Neural progenitor cell (in vitro differentiated cells): Measurements from ENCODE around the gene EDDM3A. TPM values are rescaled to one million over a fixed set of nuclear protein-coding genes. Genes with fewer than 3 reads are reported as not detected.

Source experiments
- DNase-seq: peaks from one replicate; pipeline ENCODE4 v3.0.0-alpha.2; 2016; ENCODE audit warnings: low spot score
- H2AFZ ChIP-seq: fragments of 200-600 bp; sonication (generic); replicated peaks from 2 replicates; pipeline ENCODE4 v1.6.1; 2016; ENCODE audit warnings: antibody characterized with exemption
- H3F3A ChIP-seq: fragments of 200-600 bp; sonication (generic); 2 replicates; pipeline ENCODE4 v1.6.1; 2016; ENCODE audit warnings: antibody characterized with exemption, low read depth
- H3K27ac ChIP-seq: fragments of 200-600 bp; sonication (generic); 2 replicates; pipeline ENCODE4 v1.5.1; 2016; ENCODE audit warnings: mild to moderate bottlenecking
- H3K27me3 ChIP-seq: fragments of 200-600 bp; sonication (generic); 2 replicates; pipeline ENCODE4 v1.6.1; 2016; ENCODE audit warnings: mild to moderate bottlenecking, moderate library complexity
- H3K36me3 ChIP-seq: fragments of 200-600 bp; sonication (generic); 2 replicates; pipeline ENCODE4 v1.5.1; 2016
- H3K4me1 ChIP-seq: fragments of 200-600 bp; sonication (generic); 2 replicates; pipeline ENCODE4 v1.6.1; 2016; ENCODE audit warnings: mixed run types
- H3K4me2 ChIP-seq: fragments of 200-600 bp; sonication (generic); 2 replicates; pipeline ENCODE4 v1.6.1; 2016
- H3K4me3 ChIP-seq: fragments of 200-600 bp; sonication (generic); 2 replicates; pipeline ENCODE4 v1.5.1; 2016
- H3K79me2 ChIP-seq: fragments of 200-600 bp; sonication (generic); 2 replicates; pipeline ENCODE4 v1.6.1; 2016; ENCODE audit warnings: low read depth
- H3K9ac ChIP-seq: fragments of 200-600 bp; sonication (generic); 2 replicates; pipeline ENCODE4 v1.6.1; 2016
- H3K9me3 ChIP-seq: fragments of 200-600 bp; sonication (generic); 2 replicates; pipeline ENCODE4 v1.5.1; 2016; ENCODE audit warnings: low read depth
- H4K20me1 ChIP-seq: fragments of 200-600 bp; sonication (generic); 2 replicates; pipeline ENCODE4 v1.6.1; 2016; ENCODE audit warnings: low read depth
- H3K27ac Mint-ChIP-seq: 3 replicates; pipeline ENCODE4 v1.8.0; 2021; ENCODE audit warnings: mixed read lengths
- H3K27me3 Mint-ChIP-seq: 2 replicates; pipeline ENCODE4 v1.8.0; 2022; ENCODE audit warnings: low read depth, mild to moderate bottlenecking, inconsistent platforms, moderate library complexity, mixed read lengths; ENCODE audit not compliant: insufficient read depth
- H3K36me3 Mint-ChIP-seq: 3 replicates; pipeline ENCODE4 v1.8.0; 2021; ENCODE audit warnings: mixed read lengths
- H3K4me1 Mint-ChIP-seq: 3 replicates; pipeline ENCODE4 v1.8.0; 2021; ENCODE audit warnings: mixed read lengths
- H3K4me3 Mint-ChIP-seq: 3 replicates; pipeline ENCODE4 v1.8.0; 2021; ENCODE audit warnings: mild to moderate bottlenecking, moderate library complexity, mixed read lengths
- H3K9me3 Mint-ChIP-seq: 3 replicates; pipeline ENCODE4 v1.8.0; 2020; ENCODE audit warnings: mixed read lengths
- CTCF ChIP-seq: fragments of 200-600 bp; sonication (generic); IDR thresholded peaks from 2 replicates; pipeline ENCODE4 v1.5.1; 2017; ENCODE audit warnings: antibody characterized with exemption, mild to moderate bottlenecking
- EZH2 ChIP-seq: fragments of 200-600 bp; sonication (generic); IDR thresholded peaks from 2 replicates; pipeline ENCODE4 v1.6.1; 2017; ENCODE audit warnings: antibody characterized with exemption, mild to moderate bottlenecking, moderate library complexity
- EZH2phosphoT487 ChIP-seq: fragments of 200-600 bp; sonication (generic); IDR thresholded peaks from 2 replicates; pipeline ENCODE4 v1.6.1; 2017; ENCODE audit warnings: antibody characterized with exemption
- total RNA-seq: library from RNA; depleted of rRNA; stranded (reverse); fragments of >200 nt; gene quantifications from 2 replicates; pipeline ENCODE4 v1.2.3, GENCODE V29; 2015; ENCODE audit warnings: low replicate concordance

The EDDM3A gene
- total RNA-seq, 1 donor from 2014 or later: not detected

- Histone ChIP-seq H3K27ac (no peak overlapping the region), H3K4me1 (no peaks in the 10 kb centered on the region), H3K36me3 (no peaks in the 10 kb centered on the region), H3K4me3 (no peak overlapping the region), H3F3A (no peaks in the 10 kb centered on the region), H2AFZ (no peak overlapping the region), H3K9me3 (no peaks in the 10 kb centered on the region), H3K27me3 (no peaks in the 10 kb centered on the region), H3K79me2 (no peaks in the 10 kb centered on the region), H3K4me2 (no peak overlapping the region), H4K20me1 (no peaks in the 10 kb centered on the region), H3K9ac (no peak overlapping the region)
- Mint-ChIP-seq H3K4me1 (no peaks in the 10 kb centered on the region), H3K4me3 (no peak overlapping the region), H3K27me3 (peaks cover 6% of the 10 kb centered on the region), H3K27ac (no peak overlapping the region), H3K36me3 (no peaks in the 10 kb centered on the region), H3K9me3 (peaks cover 2% of the 10 kb centered on the region)
- TF ChIP-seq CTCF (no peak), EZH2phosphoT487 (no peak), EZH2 (no peak)
- no peak for DNase-seq
These were observed 34.0 kb upstream of the EDDM3A start for GRCh38 chr14:20711685-20712084.

- TF ChIP-seq EZH2 (no peak), EZH2phosphoT487 (no peak), CTCF (no peak)
- H3K36me3 Mint-ChIP-seq: no peaks in the 10 kb centered on the region
- no peak overlapping the region for H3K27ac ChIP-seq
- H3K9me3 ChIP-seq: no peaks in the 10 kb centered on the region
- H3K27me3 ChIP-seq: no peaks in the 10 kb centered on the region
- no peaks in the 10 kb centered on the region for H3K36me3 ChIP-seq
- H3K79me2 ChIP-seq: no peaks in the 10 kb centered on the region
- no peaks in the 10 kb centered on the region for H3K4me1 Mint-ChIP-seq
- H3K4me2 ChIP-seq: no peak overlapping the region
- H3F3A ChIP-seq: no peaks in the 10 kb centered on the region
- no peak overlapping the region for H2AFZ ChIP-seq
- H3K27ac Mint-ChIP-seq: no peak overlapping the region
- no peak overlapping the region for H3K4me3 ChIP-seq
- H4K20me1 ChIP-seq: no peaks in the 10 kb centered on the region
- no peak overlapping the region for H3K9ac ChIP-seq
- H3K27me3 Mint-ChIP-seq: peaks cover 6% of the 10 kb centered on the region
- H3K9me3 Mint-ChIP-seq: no peaks in the 10 kb centered on the region
- no peaks in the 10 kb centered on the region for H3K4me1 ChIP-seq
- no peak for DNase-seq
- H3K4me3 Mint-ChIP-seq: no peak overlapping the region
These were observed 32.8 kb upstream of the EDDM3A start for GRCh38 chr14:20712904-20713303.

GRCh38 chr14:20714593-20715250 is 31.0 kb upstream of the EDDM3A start:
- no peaks in the 10 kb centered on the region for H3K9me3 ChIP-seq
- no peaks in the 10 kb centered on the region for H3K4me1 ChIP-seq
- no peaks in the 10 kb centered on the region for H4K20me1 ChIP-seq
- H3K36me3 Mint-ChIP-seq: no peaks in the 10 kb centered on the region
- H3K27me3 Mint-ChIP-seq: peaks cover 6% of the 10 kb centered on the region
- no peaks in the 10 kb centered on the region for H3K9me3 Mint-ChIP-seq
- no peak overlapping the region for H3K4me3 ChIP-seq
- H3K79me2 ChIP-seq: no peaks in the 10 kb centered on the region
- no peaks in the 10 kb centered on the region for H3K27me3 ChIP-seq
- TF ChIP-seq CTCF (no peak), EZH2phosphoT487 (no peak), EZH2 (no peak)
- H3K36me3 ChIP-seq: no peaks in the 10 kb centered on the region
- H3F3A ChIP-seq: no peaks in the 10 kb centered on the region
- H3K9ac ChIP-seq: no peak overlapping the region
- DNase-seq: no peak
- no peak overlapping the region for H2AFZ ChIP-seq
- H3K27ac Mint-ChIP-seq: no peak overlapping the region
- no peak overlapping the region for H3K4me3 Mint-ChIP-seq
- no peak overlapping the region for H3K27ac ChIP-seq
- H3K4me2 ChIP-seq: no peak overlapping the region
- no peaks in the 10 kb centered on the region for H3K4me1 Mint-ChIP-seq
